ENCODE data around the gene UMODL1. TPM values are rescaled to one million over a fixed set of nuclear protein-coding genes. Genes with fewer than 3 reads are reported as not detected.

The UMODL1 gene
- 0.52 TPM in 1 of 2 replicates, not detected in the other for polyA plus RNA-seq

GRCh38 chr21:42071146-42071737, at the start of gene UMODL1:
Gene UMODL1, plus strand, starts transcription at chr21:42071317. Its CDS starts 0 bp downstream, at chr21:42071317.

Other genes with a start within 250 kb of the UMODL1 start
- 0.34 and 0.63 TPM in 2 replicates for gene PRDM15, start 192.0 kb upstream of the UMODL1 start, polyA plus RNA-seq
- 2.6 TPM in 1 of 2 replicates, not detected in the other for gene C2CD2, start 117.3 kb upstream of the UMODL1 start, polyA plus RNA-seq
- gene ZBTB21, start 61.0 kb upstream of the UMODL1 start, polyA plus RNA-seq: 11.6 and 11.7 TPM in 2 replicates
- 12.1 and 18.4 TPM in 2 replicates for gene ABCG1, start 147.8 kb downstream of the UMODL1 start, polyA plus RNA-seq
- gene TFF3, start 244.1 kb downstream of the UMODL1 start, polyA plus RNA-seq: not detected in 2 replicates

All from Purkinje cell (primary cell).